Measurements from ENCODE around the gene PLEKHG4B.
"Not testable (repeated sequence)": the region's sequence is repeated elsewhere in the genome, so short reads cannot be mapped to it uniquely, and the experiment has no call there.

PLEKHG4B gene

DNA sequence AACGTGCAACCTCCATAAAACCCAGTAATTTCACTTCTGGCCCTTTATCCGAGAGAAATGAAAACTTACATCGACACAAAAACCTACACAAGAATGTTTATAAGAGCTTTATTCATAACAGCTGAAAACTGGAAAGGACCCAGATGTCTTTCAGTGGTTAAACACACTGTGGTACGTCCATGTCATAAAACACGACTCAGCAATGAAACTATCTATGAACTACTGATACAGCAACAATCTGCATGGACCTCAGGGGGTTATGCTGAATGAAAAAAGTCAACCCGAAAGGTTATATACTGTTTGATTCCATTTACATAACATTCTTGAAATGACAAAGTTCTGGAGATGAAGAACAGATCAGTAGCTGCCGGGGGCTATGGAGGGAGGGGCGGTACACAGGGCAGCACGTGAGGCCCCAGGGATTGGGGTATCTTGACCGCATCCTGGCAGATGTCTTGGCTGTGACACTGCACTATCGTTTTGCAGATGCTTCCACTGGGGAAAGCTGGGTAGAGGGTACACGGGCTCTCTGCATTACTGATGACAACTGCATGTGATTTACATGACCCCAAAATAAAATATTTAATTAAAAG is 121.9 kb downstream of the PLEKHG4B start:
- no peaks in the 10 kb centered on the region for H3K36me3 ChIP-seq (ENCODE audit: control insufficient read depth, insufficient read depth, low read length)
- H2AFZ ChIP-seq = no peak overlapping the region
- H3K4me2 ChIP-seq (ENCODE audit: low read length) = no peak overlapping the region
- no peaks in the 10 kb centered on the region for H3K4me1 ChIP-seq
- H3K27me3 ChIP-seq (ENCODE audit: control insufficient read depth, insufficient read depth, low read length) = no peaks in the 10 kb centered on the region
- no peak overlapping the region for H3K4me3 ChIP-seq (ENCODE audit: low read depth, low read length)
- peaks cover 25% of the 10 kb centered on the region for H3K79me2 ChIP-seq
- TF ChIP-seq, protein P1, sequence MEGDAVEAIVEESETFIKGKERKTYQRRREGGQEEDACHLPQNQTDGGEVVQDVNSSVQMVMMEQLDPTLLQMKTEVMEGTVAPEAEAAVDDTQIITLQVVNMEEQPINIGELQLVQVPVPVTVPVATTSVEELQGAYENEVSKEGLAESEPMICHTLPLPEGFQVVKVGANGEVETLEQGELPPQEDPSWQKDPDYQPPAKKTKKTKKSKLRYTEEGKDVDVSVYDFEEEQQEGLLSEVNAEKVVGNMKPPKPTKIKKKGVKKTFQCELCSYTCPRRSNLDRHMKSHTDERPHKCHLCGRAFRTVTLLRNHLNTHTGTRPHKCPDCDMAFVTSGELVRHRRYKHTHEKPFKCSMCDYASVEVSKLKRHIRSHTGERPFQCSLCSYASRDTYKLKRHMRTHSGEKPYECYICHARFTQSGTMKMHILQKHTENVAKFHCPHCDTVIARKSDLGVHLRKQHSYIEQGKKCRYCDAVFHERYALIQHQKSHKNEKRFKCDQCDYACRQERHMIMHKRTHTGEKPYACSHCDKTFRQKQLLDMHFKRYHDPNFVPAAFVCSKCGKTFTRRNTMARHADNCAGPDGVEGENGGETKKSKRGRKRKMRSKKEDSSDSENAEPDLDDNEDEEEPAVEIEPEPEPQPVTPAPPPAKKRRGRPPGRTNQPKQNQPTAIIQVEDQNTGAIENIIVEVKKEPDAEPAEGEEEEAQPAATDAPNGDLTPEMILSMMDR (IDR thresholded peaks at IDR 0.05) = no peak
- H3K9me3 ChIP-seq (ENCODE audit: control insufficient read depth, low read length) = no peaks in the 10 kb centered on the region
- no peak overlapping the region for H3K27ac ChIP-seq
- H3K9ac ChIP-seq = no peak overlapping the region

DNA sequence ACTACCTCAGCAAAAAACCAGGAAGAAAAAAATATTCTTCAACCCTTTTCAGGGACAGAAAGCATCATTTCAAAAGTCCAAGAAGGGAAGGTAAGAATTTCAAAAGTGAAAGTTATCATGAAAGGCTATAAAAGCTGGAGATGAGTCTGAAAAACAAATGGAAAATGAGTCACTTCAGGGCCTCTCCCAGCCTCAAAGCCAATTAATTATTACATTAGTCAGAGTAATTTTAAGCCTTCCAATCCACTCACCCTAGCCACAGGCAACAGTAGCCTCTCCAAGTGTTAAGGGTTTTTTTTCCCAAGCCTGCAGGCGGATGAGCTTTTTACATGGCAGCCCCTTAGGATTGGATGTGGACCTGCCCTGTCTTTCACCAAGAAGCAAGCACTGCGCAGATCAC is 123.3 kb downstream of the PLEKHG4B start:
- H2AFZ ChIP-seq; H3K36me3 ChIP-seq (ENCODE audit: control insufficient read depth, insufficient read depth, low read length); H3K27ac ChIP-seq; H3K4me3 ChIP-seq (ENCODE audit: low read depth, low read length); H3K4me1 ChIP-seq; H3K9me3 ChIP-seq (ENCODE audit: control insufficient read depth, low read length); H3K4me2 ChIP-seq (ENCODE audit: low read length); H3K27me3 ChIP-seq (ENCODE audit: control insufficient read depth, insufficient read depth, low read length); H3K9ac ChIP-seq: not testable (repeated sequence)
- peaks cover 20% of the 10 kb centered on the region for H3K79me2 ChIP-seq

- H3K27me3 ChIP-seq (ENCODE audit: control insufficient read depth, insufficient read depth, low read length); H3K4me1 ChIP-seq; H3K9me3 ChIP-seq (ENCODE audit: control insufficient read depth, low read length); H3K4me3 ChIP-seq (ENCODE audit: low read depth, low read length); H2AFZ ChIP-seq; H3K27ac ChIP-seq; H3K9ac ChIP-seq; H3K36me3 ChIP-seq (ENCODE audit: control insufficient read depth, insufficient read depth, low read length); H3K4me2 ChIP-seq (ENCODE audit: low read length): not testable (repeated sequence)
- H3K79me2 ChIP-seq = peaks cover 21% of the 10 kb centered on the region
These were observed 124.1 kb downstream of the PLEKHG4B start for GRCh38 chr5:216076-216475.

DNA sequence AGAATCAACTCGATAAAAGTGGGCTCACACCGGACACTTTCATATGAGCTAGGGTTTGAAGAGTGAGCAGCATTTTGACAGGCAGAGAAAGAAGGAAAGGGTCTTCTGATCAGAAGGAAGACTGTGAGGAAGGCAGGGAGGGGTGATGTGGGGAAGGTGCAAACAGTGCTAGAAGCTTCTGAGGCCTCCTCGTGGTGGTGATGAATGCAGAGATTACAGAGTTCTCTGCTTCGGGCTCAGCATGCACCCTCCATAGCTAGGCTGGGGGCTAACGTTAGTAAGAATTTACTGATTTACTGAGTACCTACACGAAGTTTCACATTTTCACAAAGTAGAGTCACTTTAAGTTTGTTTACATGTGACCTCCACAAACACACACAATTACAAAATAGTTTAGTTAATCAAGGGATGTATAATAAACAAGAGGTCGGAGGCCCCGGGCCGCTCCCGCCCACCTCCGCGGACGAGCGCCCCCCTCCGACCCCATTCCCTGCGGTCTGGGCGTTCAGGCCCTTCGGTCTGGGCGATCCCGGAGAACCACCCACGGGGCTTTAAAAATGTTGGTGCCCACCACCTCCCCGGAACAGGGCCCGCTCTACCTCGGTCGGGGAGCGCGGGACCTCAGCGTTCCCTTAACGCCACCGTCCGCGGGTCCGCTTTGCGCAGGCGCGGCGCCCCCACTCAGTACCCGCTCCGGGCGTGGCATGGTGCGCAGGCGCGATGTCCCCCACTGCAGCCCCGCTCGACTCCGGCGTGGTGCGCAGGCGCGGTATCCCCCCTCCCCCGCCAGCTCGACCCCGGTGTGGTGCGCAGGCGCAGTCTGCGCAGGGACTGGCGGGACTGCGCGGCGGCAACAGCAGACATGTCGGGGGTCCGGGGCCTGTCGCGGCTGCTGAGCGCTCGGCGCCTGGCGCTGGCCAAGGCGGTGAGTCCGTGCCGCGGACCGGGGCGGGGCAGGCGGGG is 125.8 kb downstream of the PLEKHG4B start, which contains the start of the genes CCDC127 and SDHA:
TSS of gene CCDC127 (minus strand) at position 660 of the 963 bp plus-strand sequence. CDS start 1,304 bp downstream, outside the sequence.
TSS of gene SDHA (plus strand) at position 827 of the 963 bp plus-strand sequence. CDS start at position 863, 36 bp downstream.
- Histone ChIP-seq H3K4me2 (ENCODE audit: low read length) (peak within 1 kb of the TSS; percentile 71), H3K79me2 (peaks cover 31% of the 10 kb centered on the region), H3K27ac (peak within 1 kb of the TSS; percentile 87), H3K4me3 (ENCODE audit: low read depth, low read length) (peak within 1 kb of the TSS; percentile 74), H2AFZ (peak within 1 kb of the TSS; percentile 96), H3K9ac (peak within 1 kb of the TSS; percentile 89)
- not testable (repeated sequence) for H3K27me3 ChIP-seq (ENCODE audit: control insufficient read depth, insufficient read depth, low read length); H3K36me3 ChIP-seq (ENCODE audit: control insufficient read depth, insufficient read depth, low read length); H3K4me1 ChIP-seq; H3K9me3 ChIP-seq (ENCODE audit: control insufficient read depth, low read length)
- TF ChIP-seq, protein P1 (IDR thresholded peaks at IDR 0.05) = peak; percentile 40

GRCh38 chr5:218457-219291 is 126.7 kb downstream of the PLEKHG4B start:
- peaks cover 26% of the 10 kb centered on the region for H3K79me2 ChIP-seq
- H3K9me3 ChIP-seq (ENCODE audit: control insufficient read depth, low read length) = no peaks in the 10 kb centered on the region
- H3K9ac ChIP-seq = peak overlapping the region; percentile 89
- peak overlapping the region; percentile 74 for H3K4me3 ChIP-seq (ENCODE audit: low read depth, low read length)
- peak overlapping the region; percentile 71 for H3K4me2 ChIP-seq (ENCODE audit: low read length)
- TF ChIP-seq, protein P1 (IDR thresholded peaks at IDR 0.05) = no peak
- peaks cover 6% of the 10 kb centered on the region for H3K4me1 ChIP-seq
- H3K27ac ChIP-seq = peak overlapping the region; percentile 87
- H3K27me3 ChIP-seq (ENCODE audit: control insufficient read depth, insufficient read depth, low read length) = no peaks in the 10 kb centered on the region
- peak overlapping the region; percentile 96 for H2AFZ ChIP-seq
- no peaks in the 10 kb centered on the region for H3K36me3 ChIP-seq (ENCODE audit: control insufficient read depth, insufficient read depth, low read length)
